Measurements from ENCODE around the gene PPFIA2.
A peak's percentile ranks its signal among the peaks of the same experiment; 100 is the strongest.

The PPFIA2 gene

DNA sequence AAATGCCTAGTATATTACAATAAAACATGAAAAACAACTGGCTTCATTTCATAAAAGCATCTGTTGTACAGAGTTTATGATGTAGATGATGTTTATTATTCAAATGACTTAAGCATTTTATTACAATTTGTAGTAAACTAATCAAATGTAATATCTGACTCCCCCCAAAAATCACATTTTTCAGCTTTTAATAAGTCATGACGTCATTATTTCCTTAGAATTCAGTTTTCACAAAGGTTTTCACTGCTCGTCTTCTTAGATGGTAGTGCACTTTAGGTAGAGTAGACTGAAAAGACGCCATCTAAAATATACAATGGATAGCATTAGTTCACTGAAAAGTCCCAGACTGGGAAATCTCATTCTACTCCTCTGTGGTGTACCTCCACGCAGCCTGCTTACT, 499.8 kb downstream of the PPFIA2 start:
- Histone ChIP-seq H3K27me3 (ENCODE audit: control insufficient read depth in 2 of 2, insufficient read depth in 2 of 2, low read length in 2 of 2) (no peaks in the 10 kb centered on the region), H3K27ac (ENCODE audit: low read depth in 2 of 2, low read length in 2 of 2) (no peak overlapping the region), H3K9ac (ENCODE audit: low read depth in 1 of 2, low read length in 2 of 2) (no peak overlapping the region), H3K4me1 (ENCODE audit: control insufficient read depth in 2 of 2, insufficient read depth in 2 of 2, low read length in 2 of 2) (no peaks in the 10 kb centered on the region), H3K4me3 (ENCODE audit: low read length in 2 of 2) (no peak overlapping the region), H3K9me3 (ENCODE audit: control insufficient read depth in 2 of 2, low read length in 2 of 2) (no peaks in the 10 kb centered on the region), H3K36me3 (ENCODE audit: control insufficient read depth in 2 of 2, insufficient read depth in 2 of 2, low read length in 2 of 2) (no peaks in the 10 kb centered on the region)

DNA sequence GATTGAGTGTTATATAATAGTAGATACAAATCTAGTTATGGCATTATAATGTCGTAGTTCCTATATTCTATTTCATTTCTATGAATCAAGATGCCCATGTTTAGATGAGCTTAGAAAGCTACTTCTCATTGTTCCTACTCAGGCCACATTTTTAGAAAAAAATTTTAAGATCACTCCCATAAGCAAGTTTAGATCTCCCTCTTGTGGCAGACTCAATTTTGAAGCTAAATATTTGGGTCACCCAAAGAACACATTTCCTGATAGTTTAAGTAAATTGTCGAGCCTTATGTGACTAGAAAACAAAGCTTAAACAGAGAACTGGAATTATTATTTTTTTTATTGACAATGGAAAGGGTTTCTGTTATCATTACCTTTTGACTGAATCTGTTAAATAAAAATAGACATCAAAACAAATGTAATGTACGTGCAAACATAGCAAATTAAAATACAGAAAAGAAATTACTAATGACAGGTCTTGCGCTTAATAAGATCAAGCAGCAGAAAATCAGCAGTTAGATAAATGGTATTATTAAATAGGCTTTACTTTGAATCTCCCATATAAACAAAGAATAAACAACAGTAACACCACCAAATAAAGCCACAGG, 501.1 kb downstream of the PPFIA2 start:
- Histone ChIP-seq H3K4me3 (ENCODE audit: low read length in 2 of 2) (no peak overlapping the region), H3K9me3 (ENCODE audit: control insufficient read depth in 2 of 2, low read length in 2 of 2) (no peaks in the 10 kb centered on the region), H3K27ac (ENCODE audit: low read depth in 2 of 2, low read length in 2 of 2) (no peak overlapping the region), H3K4me1 (ENCODE audit: control insufficient read depth in 2 of 2, insufficient read depth in 2 of 2, low read length in 2 of 2) (no peaks in the 10 kb centered on the region), H3K9ac (ENCODE audit: low read depth in 1 of 2, low read length in 2 of 2) (no peak overlapping the region), H3K36me3 (ENCODE audit: control insufficient read depth in 2 of 2, insufficient read depth in 2 of 2, low read length in 2 of 2) (no peaks in the 10 kb centered on the region), H3K27me3 (ENCODE audit: control insufficient read depth in 2 of 2, insufficient read depth in 2 of 2, low read length in 2 of 2) (no peaks in the 10 kb centered on the region)

DNA sequence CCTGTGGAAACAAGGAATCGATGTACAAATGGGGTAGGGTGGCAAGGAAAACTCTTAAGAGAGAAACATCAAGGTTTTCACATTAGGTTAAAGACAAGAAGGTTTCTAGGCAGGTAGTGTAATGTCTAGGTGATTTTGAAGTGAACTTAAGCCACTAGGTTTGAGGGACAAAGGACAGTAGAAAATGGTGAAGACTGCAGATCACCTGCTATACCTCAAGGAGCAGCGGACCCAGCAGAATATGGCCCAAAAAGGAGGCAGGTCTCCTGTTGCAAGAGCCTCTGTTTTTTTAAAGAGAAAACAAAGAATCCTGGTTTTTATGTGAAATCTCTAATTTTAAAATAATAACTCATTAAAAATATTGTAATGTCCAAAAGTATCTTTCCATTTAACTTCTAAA, 503.2 kb downstream of the PPFIA2 start:
- H3K27me3 ChIP-seq (ENCODE audit: control insufficient read depth in 2 of 2, insufficient read depth in 2 of 2, low read length in 2 of 2) = no peaks in the 10 kb centered on the region
- H3K27ac ChIP-seq (ENCODE audit: low read depth in 2 of 2, low read length in 2 of 2) = no peak overlapping the region
- no peaks in the 10 kb centered on the region for H3K9me3 ChIP-seq (ENCODE audit: control insufficient read depth in 2 of 2, low read length in 2 of 2)
- no peak overlapping the region for H3K9ac ChIP-seq (ENCODE audit: low read depth in 1 of 2, low read length in 2 of 2)
- H3K4me1 ChIP-seq (ENCODE audit: control insufficient read depth in 2 of 2, insufficient read depth in 2 of 2, low read length in 2 of 2) = no peaks in the 10 kb centered on the region
- no peaks in the 10 kb centered on the region for H3K36me3 ChIP-seq (ENCODE audit: control insufficient read depth in 2 of 2, insufficient read depth in 2 of 2, low read length in 2 of 2)
- no peak overlapping the region for H3K4me3 ChIP-seq (ENCODE audit: low read length in 2 of 2)

DNA sequence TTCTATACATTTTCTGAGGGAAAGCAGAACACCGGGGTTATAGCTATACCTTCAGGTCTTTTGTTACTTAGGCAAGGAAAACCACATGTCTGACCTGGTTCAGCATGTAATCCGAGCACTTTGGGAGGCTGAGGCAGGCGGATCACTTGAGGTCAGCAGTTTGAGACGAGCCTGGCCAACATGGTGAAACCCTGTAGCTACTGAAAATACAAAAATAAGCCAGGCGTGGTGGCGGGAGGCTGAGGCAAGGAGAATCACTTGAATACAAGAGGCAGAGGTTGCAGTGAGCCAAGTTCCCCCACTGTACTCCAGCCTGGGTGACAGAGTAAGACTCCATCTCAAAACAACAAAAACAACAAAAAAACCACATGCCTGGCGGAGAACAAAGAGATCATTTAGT, 503.7 kb downstream of the PPFIA2 start:
- H3K27ac ChIP-seq (ENCODE audit: low read depth in 2 of 2, low read length in 2 of 2) = no peak overlapping the region
- no peaks in the 10 kb centered on the region for H3K4me1 ChIP-seq (ENCODE audit: control insufficient read depth in 2 of 2, insufficient read depth in 2 of 2, low read length in 2 of 2)
- H3K36me3 ChIP-seq (ENCODE audit: control insufficient read depth in 2 of 2, insufficient read depth in 2 of 2, low read length in 2 of 2) = no peaks in the 10 kb centered on the region
- no peak overlapping the region for H3K4me3 ChIP-seq (ENCODE audit: low read length in 2 of 2)
- no peaks in the 10 kb centered on the region for H3K27me3 ChIP-seq (ENCODE audit: control insufficient read depth in 2 of 2, insufficient read depth in 2 of 2, low read length in 2 of 2)
- H3K9me3 ChIP-seq (ENCODE audit: control insufficient read depth in 2 of 2, low read length in 2 of 2) = no peaks in the 10 kb centered on the region
- H3K9ac ChIP-seq (ENCODE audit: low read depth in 1 of 2, low read length in 2 of 2) = no peak overlapping the region

DNA sequence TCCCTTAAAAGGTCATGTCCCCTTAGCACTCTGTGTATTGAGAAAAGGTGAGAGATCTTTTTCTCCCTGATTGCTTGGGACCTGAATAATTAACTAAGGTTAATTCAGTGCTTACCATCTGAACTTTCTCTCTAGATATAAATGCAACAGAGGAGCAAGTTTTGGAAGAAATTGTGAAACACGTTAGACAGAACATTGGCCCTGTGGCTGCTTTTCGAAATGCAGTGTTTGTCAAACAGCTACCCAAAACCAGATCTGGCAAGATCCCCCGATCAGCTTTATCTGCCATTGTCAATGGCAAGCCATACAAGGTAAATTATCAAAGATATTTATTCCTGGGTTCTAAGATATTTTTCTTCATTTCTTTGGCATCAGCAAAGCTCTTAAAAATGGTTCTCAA, 505.8 kb downstream of the PPFIA2 start:
- H3K27ac ChIP-seq (ENCODE audit: low read depth in 2 of 2, low read length in 2 of 2) = no peak overlapping the region
- no peak overlapping the region for H3K9ac ChIP-seq (ENCODE audit: low read depth in 1 of 2, low read length in 2 of 2)
- H3K9me3 ChIP-seq (ENCODE audit: control insufficient read depth in 2 of 2, low read length in 2 of 2) = no peaks in the 10 kb centered on the region
- H3K4me3 ChIP-seq (ENCODE audit: low read length in 2 of 2) = no peak overlapping the region
- H3K27me3 ChIP-seq (ENCODE audit: control insufficient read depth in 2 of 2, insufficient read depth in 2 of 2, low read length in 2 of 2) = no peaks in the 10 kb centered on the region
- H3K4me1 ChIP-seq (ENCODE audit: control insufficient read depth in 2 of 2, insufficient read depth in 2 of 2, low read length in 2 of 2) = no peaks in the 10 kb centered on the region
- H3K36me3 ChIP-seq (ENCODE audit: control insufficient read depth in 2 of 2, insufficient read depth in 2 of 2, low read length in 2 of 2) = no peaks in the 10 kb centered on the region

DNA sequence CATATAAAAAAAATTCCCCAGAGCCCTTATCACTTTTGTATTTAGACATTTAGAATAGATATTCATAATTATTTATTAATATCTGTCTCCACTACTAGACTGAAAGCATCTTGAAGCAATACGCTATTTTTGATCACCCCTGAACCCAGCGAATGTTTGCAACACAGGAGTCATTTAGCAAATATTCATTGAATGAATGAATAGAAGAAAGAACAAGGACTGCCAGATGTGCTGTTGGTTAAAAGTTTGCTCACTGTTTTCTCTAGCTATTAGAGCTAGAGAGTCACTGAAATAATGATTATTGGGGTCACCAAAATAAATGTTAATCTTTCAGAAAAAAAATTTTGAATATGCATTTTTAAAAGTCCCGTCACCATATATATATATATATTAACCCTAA, 506.9 kb downstream of the PPFIA2 start:
- H3K27me3 ChIP-seq (ENCODE audit: control insufficient read depth in 2 of 2, insufficient read depth in 2 of 2, low read length in 2 of 2) = no peaks in the 10 kb centered on the region
- no peaks in the 10 kb centered on the region for H3K9me3 ChIP-seq (ENCODE audit: control insufficient read depth in 2 of 2, low read length in 2 of 2)
- no peaks in the 10 kb centered on the region for H3K36me3 ChIP-seq (ENCODE audit: control insufficient read depth in 2 of 2, insufficient read depth in 2 of 2, low read length in 2 of 2)
- H3K9ac ChIP-seq (ENCODE audit: low read depth in 1 of 2, low read length in 2 of 2) = no peak overlapping the region
- H3K27ac ChIP-seq (ENCODE audit: low read depth in 2 of 2, low read length in 2 of 2) = no peak overlapping the region
- H3K4me3 ChIP-seq (ENCODE audit: low read length in 2 of 2) = no peak overlapping the region
- no peaks in the 10 kb centered on the region for H3K4me1 ChIP-seq (ENCODE audit: control insufficient read depth in 2 of 2, insufficient read depth in 2 of 2, low read length in 2 of 2)

DNA sequence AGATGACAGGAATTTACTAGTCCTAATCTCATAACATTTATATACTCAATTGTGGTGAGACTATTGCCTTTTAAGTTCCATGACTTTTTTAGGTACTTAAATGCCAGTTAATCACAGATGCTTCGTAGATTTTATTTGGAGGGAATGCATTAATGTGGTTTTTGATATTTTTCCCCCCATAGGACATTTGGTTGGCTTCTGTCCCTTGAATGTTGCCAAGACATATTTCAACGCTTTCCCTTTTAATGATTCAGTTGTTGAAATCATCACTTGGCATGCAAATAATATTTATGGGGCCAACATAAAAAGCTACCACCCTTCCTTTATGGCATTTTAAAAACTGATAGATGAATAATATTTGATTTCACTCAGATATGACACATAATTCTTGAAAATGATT, 509.2 kb downstream of the PPFIA2 start:
- H3K27me3 ChIP-seq (ENCODE audit: control insufficient read depth in 2 of 2, insufficient read depth in 2 of 2, low read length in 2 of 2) = no peaks in the 10 kb centered on the region
- no peaks in the 10 kb centered on the region for H3K9me3 ChIP-seq (ENCODE audit: control insufficient read depth in 2 of 2, low read length in 2 of 2)
- no peak overlapping the region for H3K4me3 ChIP-seq (ENCODE audit: low read length in 2 of 2)
- no peak overlapping the region for H3K9ac ChIP-seq (ENCODE audit: low read depth in 1 of 2, low read length in 2 of 2)
- H3K36me3 ChIP-seq (ENCODE audit: control insufficient read depth in 2 of 2, insufficient read depth in 2 of 2, low read length in 2 of 2) = no peaks in the 10 kb centered on the region
- H3K4me1 ChIP-seq (ENCODE audit: control insufficient read depth in 2 of 2, insufficient read depth in 2 of 2, low read length in 2 of 2) = peaks cover 3 to 5% of the 10 kb centered on the region in 2 donors
- no peak overlapping the region for H3K27ac ChIP-seq (ENCODE audit: low read depth in 2 of 2, low read length in 2 of 2)

DNA sequence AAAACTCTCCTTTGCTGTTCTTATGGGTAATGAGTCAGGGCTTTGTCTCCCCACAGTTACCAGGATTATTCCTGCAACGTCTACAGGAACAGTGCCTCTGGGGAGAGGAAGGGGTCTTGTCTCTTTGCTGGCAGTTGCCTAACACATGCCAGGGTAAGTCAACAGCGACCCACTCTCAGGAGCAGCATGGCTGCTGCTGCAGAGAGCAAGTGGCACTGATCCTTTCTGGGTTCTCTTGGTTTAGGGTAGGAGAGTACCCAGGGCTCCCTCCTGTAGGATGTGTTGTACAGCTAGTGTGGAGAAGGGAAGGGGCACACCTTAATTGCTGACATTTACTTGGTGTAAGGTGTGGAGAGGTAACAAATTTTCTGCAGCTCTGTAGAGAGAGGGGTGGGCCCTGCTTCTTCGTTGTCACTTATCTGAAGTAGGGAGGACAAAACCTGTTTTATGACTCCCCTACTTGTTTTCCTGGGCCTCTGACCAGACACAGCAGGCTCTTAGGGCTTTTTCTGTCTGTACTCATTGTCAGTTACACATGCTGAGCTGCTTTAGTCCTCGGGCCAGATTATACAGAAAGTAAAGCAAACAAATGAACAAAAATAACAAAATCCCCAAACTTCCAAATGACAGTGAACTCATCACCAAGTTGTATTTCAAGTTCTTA, 513.1 kb downstream of the PPFIA2 start:
- Histone ChIP-seq H3K36me3 (ENCODE audit: control insufficient read depth in 2 of 2, insufficient read depth in 2 of 2, low read length in 2 of 2) (no peaks in the 10 kb centered on the region), H3K9ac (ENCODE audit: low read depth in 1 of 2, low read length in 2 of 2) (no peak overlapping the region), H3K9me3 (ENCODE audit: control insufficient read depth in 2 of 2, low read length in 2 of 2) (no peaks in the 10 kb centered on the region), H3K4me3 (ENCODE audit: low read length in 2 of 2) (no peak overlapping the region), H3K27me3 (ENCODE audit: control insufficient read depth in 2 of 2, insufficient read depth in 2 of 2, low read length in 2 of 2) (no peaks in the 10 kb centered on the region), H3K4me1 (ENCODE audit: control insufficient read depth in 2 of 2, insufficient read depth in 2 of 2, low read length in 2 of 2) (peaks cover 3 to 5% of the 10 kb centered on the region in 2 donors), H3K27ac (ENCODE audit: low read depth in 2 of 2, low read length in 2 of 2) (peak overlapping the region in 1 of 2 donors; percentile 49)

DNA sequence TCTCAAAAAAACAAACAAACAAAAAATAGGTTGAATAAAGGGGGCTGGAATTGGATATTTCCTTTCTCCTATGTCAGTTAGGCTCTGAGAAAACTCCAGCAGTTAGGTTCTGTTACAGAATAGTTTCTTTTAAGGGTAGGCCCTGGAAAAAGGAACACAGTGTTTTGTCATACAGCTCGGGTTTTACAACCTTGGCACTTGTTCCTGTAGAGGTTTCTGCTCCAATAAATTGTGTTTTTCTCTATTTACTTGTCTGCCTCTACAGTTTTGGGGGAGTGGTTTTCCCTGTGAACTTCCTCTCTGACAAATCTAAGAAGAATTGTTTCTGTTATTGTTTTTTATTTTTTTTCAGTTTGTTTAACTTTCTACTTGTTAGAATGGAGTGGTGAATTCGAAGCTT, 513.7 kb downstream of the PPFIA2 start:
- Histone ChIP-seq H3K9ac (ENCODE audit: low read depth in 1 of 2, low read length in 2 of 2) (no peak overlapping the region), H3K27me3 (ENCODE audit: control insufficient read depth in 2 of 2, insufficient read depth in 2 of 2, low read length in 2 of 2) (no peaks in the 10 kb centered on the region), H3K4me3 (ENCODE audit: low read length in 2 of 2) (no peak overlapping the region), H3K27ac (ENCODE audit: low read depth in 2 of 2, low read length in 2 of 2) (no peak overlapping the region), H3K9me3 (ENCODE audit: control insufficient read depth in 2 of 2, low read length in 2 of 2) (no peaks in the 10 kb centered on the region), H3K4me1 (ENCODE audit: control insufficient read depth in 2 of 2, insufficient read depth in 2 of 2, low read length in 2 of 2) (peaks cover 3 to 5% of the 10 kb centered on the region in 2 donors), H3K36me3 (ENCODE audit: control insufficient read depth in 2 of 2, insufficient read depth in 2 of 2, low read length in 2 of 2) (no peaks in the 10 kb centered on the region)

DNA sequence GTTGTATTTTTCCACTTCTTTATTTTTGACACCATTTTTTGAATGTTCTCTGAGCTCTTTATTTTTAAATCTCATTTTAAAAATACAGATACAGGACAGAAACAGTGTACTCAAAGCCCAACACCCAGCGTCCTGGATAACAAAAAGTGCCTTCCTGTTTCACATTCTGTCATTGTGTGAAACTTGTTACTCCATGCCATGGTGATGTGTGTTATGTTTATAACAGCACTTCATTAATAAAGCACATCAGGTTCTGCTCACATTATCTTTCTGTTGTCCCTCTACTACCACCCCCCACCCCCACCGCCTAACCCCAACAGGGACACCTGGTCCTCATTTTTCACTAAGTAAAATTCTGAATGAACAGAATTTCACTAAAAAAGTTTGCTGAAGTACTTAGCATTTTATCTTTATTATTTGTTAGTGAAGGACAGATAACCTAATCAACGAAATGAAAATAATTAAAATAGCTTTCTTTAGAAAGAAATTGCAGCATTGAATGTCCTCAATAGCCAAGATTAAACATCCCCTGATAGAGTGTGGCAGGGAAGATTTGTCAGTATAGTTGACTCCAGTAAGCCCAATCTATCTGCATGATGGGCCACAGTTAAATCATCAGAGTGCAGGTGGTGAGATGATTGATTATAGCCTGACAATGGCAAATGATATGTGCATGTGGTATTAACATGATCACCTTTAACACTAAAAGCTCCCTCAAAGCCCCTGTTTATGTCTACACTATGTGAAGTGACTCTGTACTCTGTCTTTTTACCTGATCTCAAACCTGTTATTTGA, 527.4 kb downstream of the PPFIA2 start:
- no peak overlapping the region for H3K27ac ChIP-seq (ENCODE audit: low read depth in 2 of 2, low read length in 2 of 2)
- no peak overlapping the region for H3K9ac ChIP-seq (ENCODE audit: low read depth in 1 of 2, low read length in 2 of 2)
- H3K4me1 ChIP-seq (ENCODE audit: control insufficient read depth in 2 of 2, insufficient read depth in 2 of 2, low read length in 2 of 2) = no peaks in the 10 kb centered on the region
- no peaks in the 10 kb centered on the region for H3K36me3 ChIP-seq (ENCODE audit: control insufficient read depth in 2 of 2, insufficient read depth in 2 of 2, low read length in 2 of 2)
- H3K27me3 ChIP-seq (ENCODE audit: control insufficient read depth in 2 of 2, insufficient read depth in 2 of 2, low read length in 2 of 2) = no peaks in the 10 kb centered on the region
- H3K4me3 ChIP-seq (ENCODE audit: low read length in 2 of 2) = no peak overlapping the region
- H3K9me3 ChIP-seq (ENCODE audit: control insufficient read depth in 2 of 2, low read length in 2 of 2) = no peaks in the 10 kb centered on the region
